ENCODE data around the gene CDK10.
"Not testable (repeated sequence)": the region's sequence is repeated elsewhere in the genome, so short reads cannot be mapped to it uniquely, and the experiment has no call there.

CDK10 gene

GRCh38 chr16:89686520-89687091 lies at the start of gene CDK10:
TSS of gene CDK10 (plus strand) at chr16:89686689. CDS start at chr16:89686711, 22 bp downstream.
- peak; percentile 71 for DNase-seq

- no peak for DNase-seq
Measured at GRCh38 chr16:89637379-89637778, 49.1 kb upstream of the CDK10 start.

GRCh38 chr16:89638455-89638854 lies 48.0 kb upstream of the CDK10 start:
- DNase-seq, result no peak

- no peak for DNase-seq
Measured at GRCh38 chr16:89639385-89639784, 47.1 kb upstream of the CDK10 start.

GRCh38 chr16:89641458-89642119 lies 44.9 kb upstream of the CDK10 start:
- no peak for DNase-seq

GRCh38 chr16:89642574-89642973 lies 43.9 kb upstream of the CDK10 start:
- DNase-seq, result no peak

GRCh38 chr16:89643769-89644300 lies 42.7 kb upstream of the CDK10 start:
- DNase-seq, result no peak

- DNase-seq, result no peak
Measured at GRCh38 chr16:89645122-89645521, 41.4 kb upstream of the CDK10 start.

GRCh38 chr16:89646270-89646669 lies 40.2 kb upstream of the CDK10 start:
- no peak for DNase-seq

- no peak for DNase-seq
Measured at GRCh38 chr16:89646906-89647305, 39.6 kb upstream of the CDK10 start.

GRCh38 chr16:89651584-89651983 lies 34.9 kb upstream of the CDK10 start:
- DNase-seq, result no peak

- no peak for DNase-seq
Measured at GRCh38 chr16:89653656-89654295, 32.7 kb upstream of the CDK10 start.

GRCh38 chr16:89655062-89655643 lies 31.3 kb upstream of the CDK10 start:
- DNase-seq, result no peak

GRCh38 chr16:89656435-89657121 lies 29.9 kb upstream of the CDK10 start:
- no peak for DNase-seq

GRCh38 chr16:89657442-89658220 lies 28.9 kb upstream of the CDK10 start, which contains the start of the genes CHMP1A and SPATA33:
TSS of gene CHMP1A (minus strand) at chr16:89657708. CDS start at chr16:89657588, 120 bp downstream.
TSS of gene SPATA33 (plus strand) at chr16:89657836. CDS start at chr16:89657912, 76 bp downstream.
- DNase-seq, result peak; percentile 50

GRCh38 chr16:89658221-89658879 lies 28.1 kb upstream of the CDK10 start:
- no peak for DNase-seq

GRCh38 chr16:89660146-89660545 lies 26.3 kb upstream of the CDK10 start:
- DNase-seq, result no peak

GRCh38 chr16:89661215-89661614 lies 25.3 kb upstream of the CDK10 start:
- DNase-seq, result no peak

- not testable (repeated sequence) for DNase-seq
Measured at GRCh38 chr16:89664238-89664637, 22.3 kb upstream of the CDK10 start.

- DNase-seq, result not testable (repeated sequence)
Measured at GRCh38 chr16:89667000-89667399, 19.5 kb upstream of the CDK10 start.

GRCh38 chr16:89667633-89668032 lies 18.9 kb upstream of the CDK10 start:
- no peak for DNase-seq

- no peak for DNase-seq
Measured at GRCh38 chr16:89668790-89669158, 17.7 kb upstream of the CDK10 start.

All from NCI-H748 treated with DMSO at 0.1 percent for 48 hours (cell line).